Endodermal cell (in vitro differentiated cells): ENCODE measurements around the gene COMP. TPM values are rescaled to one million over a fixed set of nuclear protein-coding genes. Genes with fewer than 3 reads are reported as not detected.
"Not testable (repeated sequence)": the region's sequence is repeated elsewhere in the genome, so short reads cannot be mapped to it uniquely, and the experiment has no call there.

Experiments
- DNase-seq: peaks from one replicate; pipeline ENCODE4 v3.0.0-alpha.2; 2017
- H3K27ac ChIP-seq: 2 replicates; pipeline ENCODE4 v1.5.1; 2013; ENCODE audit warnings: mild to moderate bottlenecking, low read depth, low read length, moderate library complexity
- H3K27me3 ChIP-seq: 2 replicates; pipeline ENCODE4 v1.6.1; 2013; ENCODE audit warnings: mild to moderate bottlenecking, low read length, moderate library complexity; ENCODE audit not compliant: insufficient read depth, control insufficient read depth, poor library complexity, severe bottlenecking
- H3K36me3 ChIP-seq: 2 replicates; pipeline ENCODE4 v1.7.0; 2013; ENCODE audit warnings: mild to moderate bottlenecking, low read length, moderate library complexity; ENCODE audit not compliant: control insufficient read depth, insufficient read depth
- H3K4me1 ChIP-seq: one replicate; pipeline ENCODE4 v1.7.0; 2013; ENCODE audit warnings: low read length; ENCODE audit not compliant: control insufficient read depth, insufficient read depth
- H3K4me3 ChIP-seq: 2 replicates; pipeline ENCODE4 v1.5.1; 2013; ENCODE audit warnings: mild to moderate bottlenecking, low read length, moderate library complexity
- H3K9ac ChIP-seq: 2 replicates; pipeline ENCODE4 v1.6.1; 2013; ENCODE audit warnings: mild to moderate bottlenecking, low read length, moderate library complexity; ENCODE audit not compliant: poor library complexity, severe bottlenecking; ENCODE audit errors: extremely low read depth
- H3K9me3 ChIP-seq: 2 replicates; pipeline ENCODE4 v1.6.1; 2013; ENCODE audit warnings: mild to moderate bottlenecking, low read length, moderate library complexity; ENCODE audit not compliant: control insufficient read depth
- H3K27ac Mint-ChIP-seq: 2 replicates; pipeline ENCODE4 v1.8.0; 2020; ENCODE audit warnings: mixed read lengths
- H3K27me3 Mint-ChIP-seq: 2 replicates; pipeline ENCODE4 v1.8.0; 2021; ENCODE audit warnings: mild to moderate bottlenecking, mixed read lengths; ENCODE audit not compliant: insufficient read depth
- H3K36me3 Mint-ChIP-seq: 2 replicates; pipeline ENCODE4 v1.8.0; 2020; ENCODE audit warnings: low read depth, mixed read lengths
- H3K4me1 Mint-ChIP-seq: 2 replicates; pipeline ENCODE4 v1.8.0; 2020; ENCODE audit warnings: mixed read lengths
- H3K4me3 Mint-ChIP-seq: 2 replicates; pipeline ENCODE4 v1.8.0; 2020; ENCODE audit warnings: mild to moderate bottlenecking, moderate library complexity, mixed read lengths
- H3K9me3 Mint-ChIP-seq: 2 replicates; pipeline ENCODE4 v1.8.0; 2020; ENCODE audit warnings: mild to moderate bottlenecking, mixed read lengths
- CTCF ChIP-seq: fragments of 200-600 bp; sonication (generic); conservative IDR thresholded peaks from 2 replicates; pipeline ENCODE4 v1.5.0; 2021; ENCODE audit warnings: antibody characterized with exemption, mild to moderate bottlenecking
- WGBS, 2 experiments: methylation state at CpG; one replicate each; pipeline versions ENCODE4 v1.1.5 to v1.1.7; 2013; ENCODE audit warnings: missing lambda C conversion rate in 2 of 2, mixed read lengths in 1 of 2; ENCODE audit not compliant: insufficient coverage in 1 of 2, insufficient read length in 1 of 2; 5-methylcytosine and 5-hydroxymethylcytosine counted together
- total RNA-seq, 2 donors: library from RNA; stranded (reverse); fragmentation: NEBNext Ultra II Directional in 1 of 2; extraction: Animal tissue kit (Norgen Biotek cat#: 25700) in 1 of 2; gene quantifications; 2 replicates in 1 of 2; 3 replicates in 1 of 2; pipeline ENCODE4 v1.2.1, GENCODE V29; 2021

COMP gene
- total RNA-seq, 2 donors from 2014 or later, result not detected

- no peaks in the 10 kb centered on the region for H3K27me3 Mint-ChIP-seq
- H3K4me1 ChIP-seq, result peaks cover 34% of the 10 kb centered on the region
These were observed 55.4 kb downstream of the COMP start for GRCh38 chr19:18735752-18736151.

DNA sequence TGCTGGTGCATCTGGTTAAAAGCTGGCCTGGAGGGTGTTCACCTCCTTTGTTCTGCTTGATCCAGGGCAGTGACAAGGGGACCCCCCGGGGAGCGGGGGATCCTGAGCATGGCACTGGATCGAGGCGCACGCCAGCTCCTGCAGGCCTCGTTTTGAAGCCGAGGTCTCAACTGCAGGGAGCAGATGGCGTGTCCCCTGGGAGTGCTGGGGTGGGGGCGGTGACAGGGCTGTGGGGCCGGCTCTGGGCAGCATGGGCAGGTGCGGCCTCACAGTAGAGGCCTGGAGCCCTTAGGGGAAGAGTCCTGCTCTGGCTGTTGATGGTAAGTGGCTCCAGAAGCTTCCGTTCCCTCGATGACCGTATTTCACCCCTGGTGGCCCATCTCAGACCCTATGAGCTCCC is 55.8 kb downstream of the COMP start:
- peak; percentile 37 for DNase-seq
- H3K9ac ChIP-seq, result no peak overlapping the region
- Mint-ChIP-seq H3K4me3 (no peak overlapping the region), H3K36me3 (peaks cover 3% of the 10 kb centered on the region), H3K4me1 (peaks cover 54% of the 10 kb centered on the region), H3K27ac (no peak overlapping the region), H3K27me3 (no peaks in the 10 kb centered on the region), H3K9me3 (no peaks in the 10 kb centered on the region)
- H3K27me3 ChIP-seq, result no peaks in the 10 kb centered on the region
- peaks cover 33% of the 10 kb centered on the region for H3K4me1 ChIP-seq
- H3K27ac ChIP-seq, result peak overlapping the region; percentile 85
- H3K9me3 ChIP-seq, result no peaks in the 10 kb centered on the region
- TF ChIP-seq CTCF, result no peak
- no peak overlapping the region for H3K4me3 ChIP-seq
- 95 to 97% methylated on average over 5 to 14 of the region's 14 CpGs for WGBS, 2 experiments
- no peaks in the 10 kb centered on the region for H3K36me3 ChIP-seq

More at GRCh38 chr19:18735752-18736151, 55.4 kb downstream of the COMP start:
- peaks cover 3% of the 10 kb centered on the region for H3K36me3 Mint-ChIP-seq
- H3K27ac ChIP-seq, result peak overlapping the region; percentile 53
- TF ChIP-seq CTCF, result no peak
- H3K9ac ChIP-seq, result no peak overlapping the region
- H3K9me3 ChIP-seq, result no peaks in the 10 kb centered on the region
- WGBS, 2 experiments, result 87 to 97% methylated on average over 6 to 9 of the region's 9 CpGs
- no peak overlapping the region for H3K4me3 Mint-ChIP-seq
- H3K4me3 ChIP-seq, result no peak overlapping the region
- DNase-seq, result peak; percentile 44
- peaks cover 57% of the 10 kb centered on the region for H3K4me1 Mint-ChIP-seq
- no peak overlapping the region for H3K27ac Mint-ChIP-seq
- no peaks in the 10 kb centered on the region for H3K27me3 ChIP-seq
- H3K9me3 Mint-ChIP-seq, result no peaks in the 10 kb centered on the region
- no peaks in the 10 kb centered on the region for H3K36me3 ChIP-seq

DNA sequence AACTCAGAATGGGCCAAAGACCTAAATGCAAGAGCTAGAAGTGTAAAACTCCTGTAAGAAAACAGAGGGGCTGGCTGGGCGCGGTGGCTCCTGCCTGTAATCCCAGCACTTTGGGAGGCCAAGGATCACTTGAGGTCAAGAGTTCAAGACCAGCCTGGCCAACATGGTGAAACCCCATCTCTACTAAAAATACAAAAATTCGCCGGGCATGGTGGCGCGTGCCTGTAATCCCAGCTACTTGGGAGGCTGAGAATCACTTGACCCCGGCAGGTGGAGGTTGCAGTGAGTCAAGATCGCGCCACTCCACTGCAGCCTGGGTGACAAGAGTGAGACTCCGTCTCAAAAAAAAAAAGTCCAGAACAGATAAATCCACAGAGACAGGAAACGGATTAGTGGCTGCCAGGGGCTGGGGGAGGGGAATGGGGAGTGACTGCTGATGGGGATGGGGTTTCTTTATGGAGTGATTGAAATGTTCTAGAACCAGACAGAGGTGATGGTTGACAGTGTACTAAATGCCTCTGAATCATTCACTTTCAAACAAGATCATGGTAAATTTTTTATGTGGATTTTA is 57.3 kb downstream of the COMP start:
- not testable (repeated sequence) for DNase-seq, H3K36me3 ChIP-seq, H3K4me3 Mint-ChIP-seq, H3K27ac ChIP-seq, H3K27me3 Mint-ChIP-seq, H3K36me3 Mint-ChIP-seq, H3K9ac ChIP-seq, H3K9me3 ChIP-seq, H3K27me3 ChIP-seq, H3K4me3 ChIP-seq, H3K9me3 Mint-ChIP-seq
- Mint-ChIP-seq H3K27ac (peak overlapping the region; percentile 38), H3K4me1 (peaks cover 44% of the 10 kb centered on the region)
- peaks cover 19% of the 10 kb centered on the region for H3K4me1 ChIP-seq
- 96 to 98% methylated on average over 7 to 11 of the region's 11 CpGs for WGBS, 2 experiments

- no peaks in the 10 kb centered on the region for H3K9me3 ChIP-seq
- H3K4me3 ChIP-seq, result no peak overlapping the region
- peaks cover 37% of the 10 kb centered on the region for H3K4me1 Mint-ChIP-seq
- no peaks in the 10 kb centered on the region for H3K9me3 Mint-ChIP-seq
- H3K27me3 ChIP-seq, result no peaks in the 10 kb centered on the region
- no peak overlapping the region for H3K4me3 Mint-ChIP-seq
- H3K36me3 ChIP-seq, result no peaks in the 10 kb centered on the region
- no peak overlapping the region for H3K9ac ChIP-seq
- 88 to 90% methylated on average over 10 to 11 of the region's 11 CpGs for WGBS, 2 experiments
- no peak for TF ChIP-seq CTCF
- peaks cover 3% of the 10 kb centered on the region for H3K36me3 Mint-ChIP-seq
- no peak for DNase-seq
- no peak overlapping the region for H3K27ac ChIP-seq
- peak overlapping the region; percentile 38 for H3K27ac Mint-ChIP-seq
- H3K27me3 Mint-ChIP-seq, result no peaks in the 10 kb centered on the region
- peaks cover 19% of the 10 kb centered on the region for H3K4me1 ChIP-seq
These were observed 57.9 kb downstream of the COMP start for GRCh38 chr19:18733196-18733647.
